Measurements from ENCODE around the gene CDH11.

CDH11 gene

GRCh38 chr16:65021852-65022595 lies 99.8 kb downstream of the CDH11 start:
- Histone ChIP-seq H3K4me3 (ENCODE audit: low read depth in 1 of 2, low read length in 2 of 2) (no peak overlapping the region), H3K4me1 (ENCODE audit: control insufficient read depth in 1 of 2, insufficient read depth in 2 of 2, low read length in 2 of 2) (no peaks in the 10 kb centered on the region), H3K36me3 (ENCODE audit: control insufficient read depth in 1 of 2, insufficient read depth in 2 of 2, low read length in 2 of 2) (no peaks in the 10 kb centered on the region), H3K27me3 (ENCODE audit: low read depth, low read length) (no peaks in the 10 kb centered on the region), H3K9me3 (ENCODE audit: control insufficient read depth in 1 of 2, low read length in 2 of 2) (no peaks in the 10 kb centered on the region), H3K27ac (ENCODE audit: low read length) (no peak overlapping the region)

GRCh38 chr16:65016754-65017153 lies 105.1 kb downstream of the CDH11 start:
- no peaks in the 10 kb centered on the region for H3K36me3 ChIP-seq (ENCODE audit: control insufficient read depth in 1 of 2, insufficient read depth in 2 of 2, low read length in 2 of 2)
- no peaks in the 10 kb centered on the region for H3K9me3 ChIP-seq (ENCODE audit: control insufficient read depth in 1 of 2, low read length in 2 of 2)
- H3K27ac ChIP-seq (ENCODE audit: low read length), result no peak overlapping the region
- H3K4me1 ChIP-seq (ENCODE audit: control insufficient read depth in 1 of 2, insufficient read depth in 2 of 2, low read length in 2 of 2), result no peaks in the 10 kb centered on the region
- no peak overlapping the region for H3K4me3 ChIP-seq (ENCODE audit: low read depth in 1 of 2, low read length in 2 of 2)
- H3K27me3 ChIP-seq (ENCODE audit: low read depth, low read length), result no peaks in the 10 kb centered on the region

GRCh38 chr16:65015599-65015998 lies 106.3 kb downstream of the CDH11 start:
- Histone ChIP-seq H3K36me3 (ENCODE audit: control insufficient read depth in 1 of 2, insufficient read depth in 2 of 2, low read length in 2 of 2) (no peaks in the 10 kb centered on the region), H3K9me3 (ENCODE audit: control insufficient read depth in 1 of 2, low read length in 2 of 2) (no peaks in the 10 kb centered on the region), H3K27me3 (ENCODE audit: low read depth, low read length) (no peaks in the 10 kb centered on the region), H3K27ac (ENCODE audit: low read length) (no peak overlapping the region), H3K4me1 (ENCODE audit: control insufficient read depth in 1 of 2, insufficient read depth in 2 of 2, low read length in 2 of 2) (no peaks in the 10 kb centered on the region), H3K4me3 (ENCODE audit: low read depth in 1 of 2, low read length in 2 of 2) (no peak overlapping the region)

GRCh38 chr16:65012357-65012756 lies 109.5 kb downstream of the CDH11 start:
- Histone ChIP-seq H3K27me3 (ENCODE audit: low read depth, low read length) (no peaks in the 10 kb centered on the region), H3K36me3 (ENCODE audit: control insufficient read depth in 1 of 2, insufficient read depth in 2 of 2, low read length in 2 of 2) (no peaks in the 10 kb centered on the region), H3K4me3 (ENCODE audit: low read depth in 1 of 2, low read length in 2 of 2) (no peak overlapping the region), H3K4me1 (ENCODE audit: control insufficient read depth in 1 of 2, insufficient read depth in 2 of 2, low read length in 2 of 2) (no peaks in the 10 kb centered on the region), H3K27ac (ENCODE audit: low read length) (no peak overlapping the region), H3K9me3 (ENCODE audit: control insufficient read depth in 1 of 2, low read length in 2 of 2) (no peaks in the 10 kb centered on the region)

GRCh38 chr16:65010125-65010524 lies 111.7 kb downstream of the CDH11 start:
- H3K27me3 ChIP-seq (ENCODE audit: low read depth, low read length), result no peaks in the 10 kb centered on the region
- no peak overlapping the region for H3K27ac ChIP-seq (ENCODE audit: low read length)
- no peaks in the 10 kb centered on the region for H3K9me3 ChIP-seq (ENCODE audit: control insufficient read depth in 1 of 2, low read length in 2 of 2)
- H3K4me1 ChIP-seq (ENCODE audit: control insufficient read depth in 1 of 2, insufficient read depth in 2 of 2, low read length in 2 of 2), result no peaks in the 10 kb centered on the region
- H3K36me3 ChIP-seq (ENCODE audit: control insufficient read depth in 1 of 2, insufficient read depth in 2 of 2, low read length in 2 of 2), result peaks cover 0 to 8% of the 10 kb centered on the region in 2 donors
- H3K4me3 ChIP-seq (ENCODE audit: low read depth in 1 of 2, low read length in 2 of 2), result no peak overlapping the region

GRCh38 chr16:65005696-65006095 lies 116.2 kb downstream of the CDH11 start:
- Histone ChIP-seq H3K4me3 (ENCODE audit: low read depth in 1 of 2, low read length in 2 of 2) (no peak overlapping the region), H3K27me3 (ENCODE audit: low read depth, low read length) (no peaks in the 10 kb centered on the region), H3K27ac (ENCODE audit: low read length) (no peak overlapping the region), H3K9me3 (ENCODE audit: control insufficient read depth in 1 of 2, low read length in 2 of 2) (no peaks in the 10 kb centered on the region), H3K36me3 (ENCODE audit: control insufficient read depth in 1 of 2, insufficient read depth in 2 of 2, low read length in 2 of 2) (peaks cover 0 to 17% of the 10 kb centered on the region in 2 donors), H3K4me1 (ENCODE audit: control insufficient read depth in 1 of 2, insufficient read depth in 2 of 2, low read length in 2 of 2) (no peaks in the 10 kb centered on the region)

GRCh38 chr16:65004570-65004969 lies 117.3 kb downstream of the CDH11 start:
- no peak overlapping the region for H3K4me3 ChIP-seq (ENCODE audit: low read depth in 1 of 2, low read length in 2 of 2)

GRCh38 chr16:65003621-65004020 lies 118.2 kb downstream of the CDH11 start:
- Histone ChIP-seq H3K9me3 (ENCODE audit: control insufficient read depth in 1 of 2, low read length in 2 of 2) (no peaks in the 10 kb centered on the region), H3K36me3 (ENCODE audit: control insufficient read depth in 1 of 2, insufficient read depth in 2 of 2, low read length in 2 of 2) (peaks cover 0 to 19% of the 10 kb centered on the region in 2 donors), H3K4me3 (ENCODE audit: low read depth in 1 of 2, low read length in 2 of 2) (no peak overlapping the region), H3K4me1 (ENCODE audit: control insufficient read depth in 1 of 2, insufficient read depth in 2 of 2, low read length in 2 of 2) (no peaks in the 10 kb centered on the region), H3K27ac (ENCODE audit: low read length) (no peak overlapping the region), H3K27me3 (ENCODE audit: low read depth, low read length) (no peaks in the 10 kb centered on the region)

More at GRCh38 chr16:65004570-65004969, 117.3 kb downstream of the CDH11 start:
- Histone ChIP-seq H3K9me3 (ENCODE audit: control insufficient read depth in 1 of 2, low read length in 2 of 2) (no peaks in the 10 kb centered on the region), H3K27me3 (ENCODE audit: low read depth, low read length) (no peaks in the 10 kb centered on the region), H3K27ac (ENCODE audit: low read length) (no peak overlapping the region), H3K36me3 (ENCODE audit: control insufficient read depth in 1 of 2, insufficient read depth in 2 of 2, low read length in 2 of 2) (peaks cover 0 to 17% of the 10 kb centered on the region in 2 donors), H3K4me1 (ENCODE audit: control insufficient read depth in 1 of 2, insufficient read depth in 2 of 2, low read length in 2 of 2) (no peaks in the 10 kb centered on the region)

- H3K9me3 ChIP-seq (ENCODE audit: control insufficient read depth in 1 of 2, low read length in 2 of 2), result no peaks in the 10 kb centered on the region
- no peak overlapping the region for H3K27ac ChIP-seq (ENCODE audit: low read length)
- peaks cover 0 to 28% of the 10 kb centered on the region in 2 donors for H3K36me3 ChIP-seq (ENCODE audit: control insufficient read depth in 1 of 2, insufficient read depth in 2 of 2, low read length in 2 of 2)
- no peak overlapping the region for H3K4me3 ChIP-seq (ENCODE audit: low read depth in 1 of 2, low read length in 2 of 2)
- H3K27me3 ChIP-seq (ENCODE audit: low read depth, low read length), result no peaks in the 10 kb centered on the region
- H3K4me1 ChIP-seq (ENCODE audit: control insufficient read depth in 1 of 2, insufficient read depth in 2 of 2, low read length in 2 of 2), result no peaks in the 10 kb centered on the region
Measured at GRCh38 chr16:65002265-65002664, 119.6 kb downstream of the CDH11 start.

GRCh38 chr16:65000654-65001053 lies 121.2 kb downstream of the CDH11 start:
- Histone ChIP-seq H3K27ac (ENCODE audit: low read length) (no peak overlapping the region), H3K4me3 (ENCODE audit: low read depth in 1 of 2, low read length in 2 of 2) (no peak overlapping the region), H3K27me3 (ENCODE audit: low read depth, low read length) (no peaks in the 10 kb centered on the region), H3K9me3 (ENCODE audit: control insufficient read depth in 1 of 2, low read length in 2 of 2) (no peaks in the 10 kb centered on the region), H3K36me3 (ENCODE audit: control insufficient read depth in 1 of 2, insufficient read depth in 2 of 2, low read length in 2 of 2) (peaks cover 0 to 25% of the 10 kb centered on the region in 2 donors), H3K4me1 (ENCODE audit: control insufficient read depth in 1 of 2, insufficient read depth in 2 of 2, low read length in 2 of 2) (no peaks in the 10 kb centered on the region)

GRCh38 chr16:64997751-64998150 lies 124.1 kb downstream of the CDH11 start:
- Histone ChIP-seq H3K27ac (ENCODE audit: low read length) (no peak overlapping the region), H3K27me3 (ENCODE audit: low read depth, low read length) (no peaks in the 10 kb centered on the region), H3K36me3 (ENCODE audit: control insufficient read depth in 1 of 2, insufficient read depth in 2 of 2, low read length in 2 of 2) (peaks cover 0 to 20% of the 10 kb centered on the region in 2 donors), H3K4me3 (ENCODE audit: low read depth in 1 of 2, low read length in 2 of 2) (no peak overlapping the region), H3K4me1 (ENCODE audit: control insufficient read depth in 1 of 2, insufficient read depth in 2 of 2, low read length in 2 of 2) (no peaks in the 10 kb centered on the region), H3K9me3 (ENCODE audit: control insufficient read depth in 1 of 2, low read length in 2 of 2) (no peaks in the 10 kb centered on the region)

GRCh38 chr16:64997121-64997520 lies 124.7 kb downstream of the CDH11 start:
- H3K4me3 ChIP-seq (ENCODE audit: low read depth in 1 of 2, low read length in 2 of 2), result no peak overlapping the region
- no peaks in the 10 kb centered on the region for H3K9me3 ChIP-seq (ENCODE audit: control insufficient read depth in 1 of 2, low read length in 2 of 2)
- no peaks in the 10 kb centered on the region for H3K27me3 ChIP-seq (ENCODE audit: low read depth, low read length)
- H3K36me3 ChIP-seq (ENCODE audit: control insufficient read depth in 1 of 2, insufficient read depth in 2 of 2, low read length in 2 of 2), result peaks cover 0 to 26% of the 10 kb centered on the region in 2 donors
- no peaks in the 10 kb centered on the region for H3K4me1 ChIP-seq (ENCODE audit: control insufficient read depth in 1 of 2, insufficient read depth in 2 of 2, low read length in 2 of 2)
- H3K27ac ChIP-seq (ENCODE audit: low read length), result no peak overlapping the region

Measured in muscle layer of duodenum (tissue), 2 donors.